ENCODE measurements around the gene LMAN1L.
A peak's percentile ranks its signal among the peaks of the same experiment; 100 is the strongest.

The LMAN1L gene

GRCh38 chr15:74794248-74794969 lies 18.2 kb upstream of the LMAN1L start:
- DNase-seq (ENCODE audit: low read depth in 2 of 2) = no peak

GRCh38 chr15:74794970-74795349 lies 17.7 kb upstream of the LMAN1L start:
- no peak for DNase-seq (ENCODE audit: low read depth in 2 of 2)

DNA sequence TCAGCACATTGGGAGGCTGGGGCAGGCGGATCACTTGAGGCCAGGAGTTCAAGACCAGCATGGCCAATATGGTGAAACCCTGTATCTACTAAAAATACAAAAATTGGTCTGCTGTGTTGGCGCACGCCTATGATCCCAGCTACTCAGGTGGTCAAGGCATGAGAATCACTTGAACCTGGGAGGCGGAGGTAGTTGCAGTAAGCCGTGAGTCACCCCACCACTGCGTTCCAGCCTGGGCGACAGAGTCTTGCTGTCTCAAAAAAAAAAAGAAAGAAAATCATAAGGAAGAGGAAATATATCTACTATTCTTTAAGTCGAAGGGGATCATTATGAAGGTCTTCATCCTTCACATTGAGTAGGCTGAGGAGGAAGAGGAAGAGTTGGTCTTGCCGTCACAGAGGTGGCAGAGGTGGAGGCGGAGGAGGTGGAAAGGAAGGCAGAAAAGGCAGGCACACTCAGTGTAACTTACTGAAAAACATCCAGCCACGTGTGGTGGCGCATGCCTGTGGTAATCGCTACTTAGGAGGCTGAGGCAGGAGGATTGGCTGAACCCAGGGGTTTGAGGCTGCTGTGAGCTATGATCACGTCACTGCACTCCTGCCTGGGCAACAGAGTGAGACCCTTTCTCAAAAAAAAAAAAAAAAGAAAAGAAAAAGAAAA lies 16.5 kb upstream of the LMAN1L start:
- DNase-seq (ENCODE audit: low read depth in 2 of 2) = no peak

DNA sequence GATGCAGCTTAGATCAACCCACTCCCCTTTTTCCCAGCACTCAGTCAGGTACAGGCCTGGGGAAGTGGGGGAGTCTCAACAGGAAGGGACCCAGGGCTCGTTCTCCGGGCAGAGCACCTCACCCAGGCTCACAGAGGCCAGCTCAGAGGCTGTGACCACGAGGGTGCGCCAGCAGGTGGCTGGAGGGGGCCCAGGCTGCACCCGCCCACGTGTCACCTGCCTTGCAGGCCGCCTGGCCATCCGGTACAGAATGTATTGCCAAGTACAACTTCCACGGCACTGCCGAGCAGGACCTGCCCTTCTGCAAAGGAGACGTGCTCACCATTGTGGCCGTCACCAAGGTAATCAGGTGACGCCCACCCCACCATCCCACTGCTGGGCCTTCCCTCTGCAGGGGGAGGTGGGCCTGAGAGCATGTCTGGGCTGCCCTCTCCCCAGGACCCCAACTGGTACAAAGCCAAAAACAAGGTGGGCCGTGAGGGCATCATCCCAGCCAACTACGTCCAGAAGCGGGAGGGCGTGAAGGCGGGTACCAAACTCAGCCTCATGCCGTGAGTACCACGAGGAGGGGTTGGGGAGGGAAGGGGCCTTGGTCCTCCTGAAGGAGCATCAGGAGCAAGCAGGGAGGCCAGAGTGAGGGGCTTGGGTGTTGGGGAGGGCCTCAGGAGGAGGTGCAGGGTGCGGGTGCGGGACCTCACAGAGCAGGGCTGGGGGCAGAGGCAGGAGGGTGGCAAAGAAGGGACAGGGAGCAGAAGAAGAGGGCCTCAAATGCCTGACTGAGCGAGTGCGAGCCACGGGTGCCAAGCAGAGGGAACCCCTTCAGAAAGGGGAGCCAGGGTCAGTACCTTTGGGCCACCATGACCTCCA lies 14.0 kb upstream of the LMAN1L start:
- no peak for DNase-seq (ENCODE audit: low read depth in 2 of 2)

DNA sequence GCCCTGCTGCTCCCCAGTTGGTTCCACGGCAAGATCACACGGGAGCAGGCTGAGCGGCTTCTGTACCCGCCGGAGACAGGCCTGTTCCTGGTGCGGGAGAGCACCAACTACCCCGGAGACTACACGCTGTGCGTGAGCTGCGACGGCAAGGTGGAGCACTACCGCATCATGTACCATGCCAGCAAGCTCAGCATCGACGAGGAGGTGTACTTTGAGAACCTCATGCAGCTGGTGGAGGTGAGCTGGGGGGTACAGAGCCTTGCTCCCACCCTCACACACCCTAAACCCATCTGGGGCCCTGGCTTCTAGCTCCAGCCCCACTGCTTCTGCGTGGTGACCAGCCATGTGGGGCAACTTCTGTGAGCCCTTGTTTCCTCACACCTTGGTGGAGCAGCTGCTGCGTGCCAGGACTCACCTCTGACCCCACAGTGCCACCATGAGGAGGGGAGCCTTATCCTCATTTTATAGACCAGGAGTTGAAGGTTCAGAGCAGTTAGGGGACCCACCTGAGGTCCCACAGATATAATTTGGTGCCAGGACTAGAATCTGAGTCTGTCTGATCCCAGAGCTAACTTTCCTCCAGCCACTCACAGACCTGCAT lies 13.3 kb upstream of the LMAN1L start:
- no peak for DNase-seq (ENCODE audit: low read depth in 2 of 2)

DNA sequence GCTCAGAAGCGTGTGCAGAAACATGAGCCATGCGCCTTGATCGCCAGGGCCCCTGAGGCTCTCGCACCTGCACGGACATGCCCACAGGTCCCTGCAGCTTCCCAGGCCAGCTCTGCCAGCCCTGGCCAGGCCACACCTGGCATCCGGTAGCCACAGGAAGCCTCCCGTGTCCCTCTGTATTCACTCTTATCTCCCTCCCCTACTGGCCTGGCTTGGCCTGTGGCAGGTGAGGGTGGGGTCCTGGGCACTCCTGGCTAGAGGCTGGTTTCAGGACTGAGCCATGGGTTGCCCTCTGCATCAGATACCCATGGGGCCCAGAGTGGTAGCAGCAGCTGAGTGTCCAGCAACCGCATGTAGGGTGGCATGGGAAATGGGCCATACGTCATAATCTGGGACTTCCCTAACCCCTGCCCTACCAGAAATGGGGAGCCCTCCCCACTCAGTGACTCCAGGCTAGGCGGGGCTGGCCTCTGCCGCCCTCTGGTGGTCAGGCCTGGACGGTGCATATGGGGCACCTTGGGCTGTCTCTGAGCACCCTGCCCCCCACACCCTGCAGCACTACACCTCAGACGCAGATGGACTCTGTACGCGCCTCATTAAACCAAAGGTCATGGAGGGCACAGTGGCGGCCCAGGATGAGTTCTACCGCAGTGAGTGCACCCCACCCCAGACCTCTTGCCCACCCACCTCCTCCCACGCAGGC lies 12.6 kb upstream of the LMAN1L start:
- peak; percentile 76 to 81 for DNase-seq (ENCODE audit: low read depth in 2 of 2)

DNA sequence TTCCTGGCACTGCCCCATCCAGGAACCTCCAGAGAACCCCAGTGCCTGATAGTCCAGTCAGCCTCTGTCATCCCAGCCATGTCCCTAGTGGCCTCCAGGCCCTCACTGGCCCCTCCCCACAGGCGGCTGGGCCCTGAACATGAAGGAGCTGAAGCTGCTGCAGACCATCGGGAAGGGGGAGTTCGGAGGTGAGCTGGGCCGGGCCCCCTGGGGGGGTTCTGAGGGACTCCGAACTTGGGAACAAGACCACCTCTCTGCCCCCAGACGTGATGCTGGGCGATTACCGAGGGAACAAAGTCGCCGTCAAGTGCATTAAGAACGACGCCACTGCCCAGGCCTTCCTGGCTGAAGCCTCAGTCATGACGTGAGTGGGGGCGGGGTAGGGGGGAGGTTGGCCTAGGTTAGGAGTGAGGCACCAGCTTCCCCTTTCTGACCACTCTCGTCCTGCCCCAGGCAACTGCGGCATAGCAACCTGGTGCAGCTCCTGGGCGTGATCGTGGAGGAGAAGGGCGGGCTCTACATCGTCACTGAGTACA lies 12.0 kb upstream of the LMAN1L start:
- DNase-seq (ENCODE audit: low read depth in 2 of 2) = no peak

- DNase-seq (ENCODE audit: low read depth in 2 of 2) = no peak
Measured at GRCh38 chr15:74801311-74801997, 11.2 kb upstream of the LMAN1L start.

GRCh38 chr15:74802290-74802689 lies 10.3 kb upstream of the LMAN1L start:
- no peak for DNase-seq (ENCODE audit: low read depth in 2 of 2)

DNA sequence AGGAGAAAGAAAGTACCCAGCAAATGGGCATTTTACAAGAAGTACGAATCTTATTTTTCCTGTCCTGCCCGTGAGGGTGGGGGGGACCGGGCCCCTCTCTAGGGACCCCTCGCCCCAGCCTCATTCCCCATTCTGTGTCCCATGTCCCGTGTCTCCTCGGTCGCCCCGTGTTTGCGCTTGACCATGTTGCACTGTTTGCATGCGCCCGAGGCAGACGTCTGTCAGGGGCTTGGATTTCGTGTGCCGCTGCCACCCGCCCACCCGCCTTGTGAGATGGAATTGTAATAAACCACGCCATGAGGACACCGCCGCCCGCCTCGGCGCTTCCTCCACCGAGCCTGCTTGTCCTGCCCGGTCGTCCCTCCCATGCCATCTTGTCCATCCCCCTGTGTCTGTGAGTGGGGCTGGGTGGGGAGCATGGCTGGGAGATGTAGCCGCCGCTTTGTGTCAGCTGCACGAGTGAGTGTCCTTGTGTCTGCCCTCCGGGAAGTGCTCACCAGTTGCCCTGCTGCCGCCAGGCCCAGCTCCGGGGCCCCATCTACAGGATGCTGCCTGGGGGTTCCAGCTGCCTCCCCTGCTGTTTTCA lies 9.7 kb upstream of the LMAN1L start:
- no peak for DNase-seq (ENCODE audit: low read depth in 2 of 2)

DNA sequence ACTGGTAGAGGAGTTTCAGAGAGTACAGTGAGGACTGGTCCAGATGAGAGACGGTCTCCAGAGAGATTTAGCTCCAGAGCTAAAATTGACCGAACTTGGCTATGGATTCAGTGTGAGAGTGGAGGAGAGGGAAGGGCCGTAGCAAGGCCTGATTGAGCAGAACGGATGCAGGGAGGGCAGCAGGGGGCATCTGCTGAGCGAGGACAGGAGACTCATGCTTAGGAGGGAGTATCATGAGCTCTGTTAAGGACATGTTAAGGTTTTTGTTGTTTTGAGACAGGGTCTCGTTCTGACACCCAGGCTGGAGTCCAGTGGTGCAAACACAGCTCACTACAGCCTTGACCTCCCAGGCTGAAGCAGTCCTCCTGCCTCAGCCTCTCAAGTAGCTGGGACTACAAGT lies 7.7 kb upstream of the LMAN1L start:
- no peak for DNase-seq (ENCODE audit: low read depth in 2 of 2)

- DNase-seq (ENCODE audit: low read depth in 2 of 2) = no peak
Measured at GRCh38 chr15:74807282-74807681, 5.4 kb upstream of the LMAN1L start.

GRCh38 chr15:74808078-74808839 lies 4.4 kb upstream of the LMAN1L start:
- DNase-seq (ENCODE audit: low read depth in 2 of 2) = no peak

GRCh38 chr15:74808840-74809229 lies 3.8 kb upstream of the LMAN1L start:
- no peak for DNase-seq (ENCODE audit: low read depth in 2 of 2)

- no peak for DNase-seq (ENCODE audit: low read depth in 2 of 2)
Measured at GRCh38 chr15:74809242-74809641, 3.4 kb upstream of the LMAN1L start.

DNA sequence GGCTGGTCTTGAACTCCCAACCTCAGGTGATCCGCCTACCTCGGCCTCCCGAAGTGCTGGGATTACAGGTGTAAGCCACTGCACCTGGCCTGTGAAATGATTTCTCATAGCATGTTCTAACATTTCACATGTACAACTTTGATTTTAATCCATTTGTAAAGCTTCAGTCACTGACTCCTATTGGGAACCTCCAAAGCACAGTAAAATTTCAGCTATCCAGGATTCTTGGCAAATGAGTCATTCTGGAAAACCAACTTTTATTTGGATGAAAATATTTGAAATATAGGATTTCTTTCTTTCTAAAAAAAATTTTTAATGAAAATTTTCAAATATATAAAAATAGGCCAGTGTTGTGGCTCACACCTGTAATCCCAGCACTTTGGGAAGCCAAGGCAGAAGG lies 2.7 kb upstream of the LMAN1L start:
- DNase-seq (ENCODE audit: low read depth in 2 of 2) = no peak

DNA sequence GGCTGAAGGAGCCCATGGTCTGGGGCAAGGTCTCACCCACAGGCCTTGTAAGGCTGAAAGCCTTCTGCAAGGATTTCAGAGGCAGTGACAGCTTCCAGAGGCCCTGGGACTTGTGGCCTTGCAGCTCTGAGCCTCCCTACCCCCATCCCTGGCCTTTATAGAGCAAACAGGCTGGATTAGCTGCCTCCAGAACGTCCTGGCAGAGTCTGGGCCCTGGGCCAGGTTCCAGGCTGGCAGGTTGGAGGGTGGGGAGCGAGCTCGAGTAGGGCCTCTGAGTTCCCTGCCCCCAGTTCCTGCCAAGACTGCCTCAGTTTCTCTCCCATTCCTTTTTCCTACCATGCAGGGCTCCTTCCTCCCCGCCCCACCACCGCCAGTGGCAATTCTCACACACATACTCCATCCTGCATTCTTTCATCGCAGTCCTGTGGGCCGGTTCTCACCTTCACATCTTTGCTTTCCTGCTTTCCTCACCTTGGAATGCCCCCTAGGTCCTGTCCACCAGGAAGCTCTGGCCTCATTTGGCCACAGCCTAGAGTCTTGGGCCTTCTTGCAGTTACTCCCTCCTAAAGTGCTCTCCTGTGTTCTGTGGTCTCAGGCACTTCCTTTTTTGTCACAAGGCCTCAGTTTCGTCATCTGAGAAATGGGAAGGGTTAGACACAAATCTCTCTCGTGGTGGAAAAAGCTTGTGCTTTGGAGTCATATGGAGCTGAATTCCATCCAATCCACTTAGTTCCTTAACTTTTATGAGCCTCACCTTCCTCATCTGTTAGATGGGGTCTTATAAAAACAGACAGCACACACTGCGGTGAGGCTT lies 2.7 kb downstream of the LMAN1L start:
- no peak for DNase-seq (ENCODE audit: low read depth in 2 of 2)

DNA sequence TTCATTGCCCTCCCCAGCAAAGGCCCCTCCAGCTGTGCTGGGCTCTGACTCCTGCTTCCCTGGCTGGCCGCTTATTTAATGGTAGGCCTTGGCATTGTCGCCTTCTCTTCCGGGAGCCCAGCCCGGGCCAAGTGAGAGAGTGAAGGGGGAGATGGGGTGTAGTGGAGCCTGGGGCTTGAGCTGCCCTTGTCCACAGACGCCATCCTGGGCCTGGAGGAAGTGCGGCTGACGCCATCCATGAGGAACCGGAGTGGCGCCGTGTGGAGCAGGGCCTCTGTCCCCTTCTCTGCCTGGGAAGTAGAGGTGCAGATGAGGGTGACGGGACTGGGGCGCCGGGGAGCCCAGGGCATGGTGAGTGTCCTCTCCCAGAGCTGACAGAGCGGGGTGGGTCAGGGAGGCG lies 3.3 kb downstream of the LMAN1L start:
- no peak for DNase-seq (ENCODE audit: low read depth in 2 of 2)
